Right lobe of liver (tissue), 4 donors: ENCODE data around the gene ATP1A3.

Experiments
- CTCF ChIP-seq, 4 donors: fragments of 200-600 bp in 3 of 4; fragments of 450-650 bp in 1 of 4; IDR thresholded peaks; one replicate each; pipeline versions ENCODE4 v1.5.1 to v1.8.0; 2016 to 2022; ENCODE audit warnings: antibody characterized with exemption in 4 of 4, mild to moderate bottlenecking in 2 of 4
- POLR2A ChIP-seq: fragments of 450-650 bp; IDR thresholded peaks from one replicate; pipeline ENCODE4 v1.6.1; 2017; ENCODE audit warnings: antibody characterized with exemption, mild to moderate bottlenecking
- donor health status: DM: no; HTN: no; CAD: no.
- donor health status: DM: no; HTN: no; CAD: no.
- donor health status: DM: no; HTN: yes; CAD: no.

GRCh38 chr19:42022616-42023015, 28.6 kb upstream of the ATP1A3 start:
- TF ChIP-seq CTCF (IDR thresholded peaks at IDR 0.05) (no peak), POLR2A (no peak)
